HepG2 (cell line): ENCODE data around the gene CDR2L. TPM values are rescaled to one million over a fixed set of nuclear protein-coding genes. Genes with fewer than 3 reads are reported as not detected.

Experiments
- ESRRA ChIP-seq: sonication (generic); formaldehyde crosslinking; IDR thresholded peaks from 2 replicates; pipeline ENCODE4 v1.5.1; 2020; ENCODE audit warnings: mild to moderate bottlenecking, low read depth, missing genetic modification reagents
- MAFK ChIP-seq, 2 experiments: IDR thresholded peaks in 1 of 2; conservative IDR thresholded peaks in 1 of 2; 2 replicates each; pipeline ENCODE4 v1.6.1; 2011; ENCODE audit warnings: improper control_type of control experiment in 2 of 2, low read length in 2 of 2
- NFKB2 ChIP-seq: sonication (generic); formaldehyde crosslinking; IDR thresholded peaks from 2 replicates; pipeline ENCODE4 v1.4.0; 2020; ENCODE audit warnings: missing genetic modification reagents, borderline replicate concordance
- NR3C1 ChIP-seq: sonication (generic); formaldehyde crosslinking; IDR thresholded peaks from 2 replicates; pipeline ENCODE4 v1.4.0; 2020; ENCODE audit warnings: missing genetic modification reagents
- RELA ChIP-seq: sonication (generic); formaldehyde crosslinking; IDR thresholded peaks from 2 replicates; pipeline ENCODE4 v1.4.0; 2020; ENCODE audit warnings: missing genetic modification reagents
- SNAI1 ChIP-seq: sonication (generic); formaldehyde crosslinking; IDR thresholded peaks from 2 replicates; pipeline ENCODE4 v1.5.0; 2020; ENCODE audit warnings: mild to moderate bottlenecking, missing genetic modification reagents, borderline replicate concordance
- ZNF17 ChIP-seq: sonication (generic); formaldehyde crosslinking; IDR thresholded peaks from 2 replicates; pipeline ENCODE4 v1.5.0; 2020; ENCODE audit warnings: mild to moderate bottlenecking, missing genetic modification reagents
- ZNF431 ChIP-seq: sonication (generic); formaldehyde crosslinking; IDR thresholded peaks from 2 replicates; pipeline ENCODE4 v1.9.0; 2022; ENCODE audit warnings: missing genetic modification reagents, low read depth, mild to moderate bottlenecking, borderline replicate concordance
- polyA plus RNA-seq, 8 experiments: library from polyadenylated mRNA; depleted of rRNA in 3 of 8; stranded (reverse) in 7 of 8; unstranded in 1 of 8; fragments of >200 nt; fragmentation: Illumina TruSeq in 4 of 8; extraction: Trizol in 4 of 8; gene quantifications; 2 replicates each; pipeline versions ENCODE4 v1.2.1 to v1.2.3, GENCODE V29; 2011 to 2016; ENCODE audit warnings: low read depth in 4 of 8, missing spikeins in 1 of 8, mixed read lengths in 1 of 8; ENCODE audit not compliant: insufficient read depth in 1 of 8
- total RNA-seq, 5 experiments: library from RNA; depleted of rRNA; stranded (reverse); fragments of >200 nt; fragmentation: Illumina TruSeq; extraction: Trizol; gene quantifications; 2 replicates each; pipeline ENCODE4 v1.2.3, GENCODE V29; 2016; ENCODE audit warnings: low read depth in 1 of 5
- TF ChIP-seq, protein P1 (sequence below): sonication (generic); formaldehyde crosslinking; IDR thresholded peaks from 2 replicates; pipeline ENCODE4 v1.4.0; 2020; ENCODE audit warnings: missing genetic modification reagents, borderline replicate concordance
- TF ChIP-seq, protein P2 (sequence below): sonication (generic); formaldehyde crosslinking; IDR thresholded peaks from 2 replicates; pipeline ENCODE4 v1.4.0; 2020; ENCODE audit warnings: missing genetic modification reagents
- TF ChIP-seq, protein P3 (sequence below): sonication (generic); formaldehyde crosslinking; IDR thresholded peaks from 2 replicates; pipeline ENCODE4 v1.4.0; 2020; ENCODE audit warnings: mild to moderate bottlenecking, missing genetic modification reagents
- TF ChIP-seq, protein P4 (sequence below): sonication (generic); formaldehyde crosslinking; IDR thresholded peaks from 2 replicates; pipeline ENCODE4 v1.4.0; 2020; ENCODE audit warnings: mild to moderate bottlenecking, missing genetic modification reagents

CDR2L gene
- total and polyA plus RNA-seq, 2 of the 13 experiments (the other 11 are each of a cell fraction or from before 2014, with no cell fraction given) = 1.9 to 2.1 TPM

DNA sequence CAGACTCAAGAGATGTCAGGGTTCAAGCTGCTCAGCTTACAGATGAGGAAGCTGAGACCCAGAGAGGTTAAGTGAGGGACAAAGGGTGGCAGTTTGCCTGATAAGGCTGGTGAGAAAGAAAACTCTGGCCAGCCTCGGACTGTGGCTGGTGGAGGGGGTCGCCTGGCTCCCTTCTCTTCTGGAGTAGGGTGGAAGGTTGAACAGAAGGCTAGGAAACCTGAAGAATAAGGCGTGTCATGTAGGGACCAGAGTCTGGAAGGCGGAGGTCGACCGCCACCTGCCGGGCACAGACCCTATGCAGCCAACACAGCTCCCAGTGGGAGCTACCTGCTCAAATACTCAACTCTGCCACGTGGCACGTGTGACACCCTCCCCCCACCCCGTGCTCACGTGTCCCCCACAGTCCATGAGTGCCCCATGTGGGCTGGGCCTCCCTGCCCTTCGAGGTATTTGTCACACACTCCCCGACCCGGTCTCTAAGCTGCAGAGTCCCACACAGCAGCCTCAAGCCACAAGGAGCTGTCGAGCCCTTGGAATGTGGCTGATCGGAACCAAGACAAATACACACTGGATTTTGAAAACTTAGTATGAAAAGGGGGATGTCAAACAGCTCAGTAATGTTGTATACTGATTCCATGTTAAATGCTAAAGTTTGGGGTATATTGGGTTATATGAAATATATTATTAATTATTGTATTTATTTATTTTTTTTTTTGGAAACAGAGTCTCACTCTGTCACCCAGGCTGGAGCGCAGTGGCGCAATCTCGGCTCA lies 26.7 kb upstream of the CDR2L start (continued):
- TF ChIP-seq, protein P1, sequence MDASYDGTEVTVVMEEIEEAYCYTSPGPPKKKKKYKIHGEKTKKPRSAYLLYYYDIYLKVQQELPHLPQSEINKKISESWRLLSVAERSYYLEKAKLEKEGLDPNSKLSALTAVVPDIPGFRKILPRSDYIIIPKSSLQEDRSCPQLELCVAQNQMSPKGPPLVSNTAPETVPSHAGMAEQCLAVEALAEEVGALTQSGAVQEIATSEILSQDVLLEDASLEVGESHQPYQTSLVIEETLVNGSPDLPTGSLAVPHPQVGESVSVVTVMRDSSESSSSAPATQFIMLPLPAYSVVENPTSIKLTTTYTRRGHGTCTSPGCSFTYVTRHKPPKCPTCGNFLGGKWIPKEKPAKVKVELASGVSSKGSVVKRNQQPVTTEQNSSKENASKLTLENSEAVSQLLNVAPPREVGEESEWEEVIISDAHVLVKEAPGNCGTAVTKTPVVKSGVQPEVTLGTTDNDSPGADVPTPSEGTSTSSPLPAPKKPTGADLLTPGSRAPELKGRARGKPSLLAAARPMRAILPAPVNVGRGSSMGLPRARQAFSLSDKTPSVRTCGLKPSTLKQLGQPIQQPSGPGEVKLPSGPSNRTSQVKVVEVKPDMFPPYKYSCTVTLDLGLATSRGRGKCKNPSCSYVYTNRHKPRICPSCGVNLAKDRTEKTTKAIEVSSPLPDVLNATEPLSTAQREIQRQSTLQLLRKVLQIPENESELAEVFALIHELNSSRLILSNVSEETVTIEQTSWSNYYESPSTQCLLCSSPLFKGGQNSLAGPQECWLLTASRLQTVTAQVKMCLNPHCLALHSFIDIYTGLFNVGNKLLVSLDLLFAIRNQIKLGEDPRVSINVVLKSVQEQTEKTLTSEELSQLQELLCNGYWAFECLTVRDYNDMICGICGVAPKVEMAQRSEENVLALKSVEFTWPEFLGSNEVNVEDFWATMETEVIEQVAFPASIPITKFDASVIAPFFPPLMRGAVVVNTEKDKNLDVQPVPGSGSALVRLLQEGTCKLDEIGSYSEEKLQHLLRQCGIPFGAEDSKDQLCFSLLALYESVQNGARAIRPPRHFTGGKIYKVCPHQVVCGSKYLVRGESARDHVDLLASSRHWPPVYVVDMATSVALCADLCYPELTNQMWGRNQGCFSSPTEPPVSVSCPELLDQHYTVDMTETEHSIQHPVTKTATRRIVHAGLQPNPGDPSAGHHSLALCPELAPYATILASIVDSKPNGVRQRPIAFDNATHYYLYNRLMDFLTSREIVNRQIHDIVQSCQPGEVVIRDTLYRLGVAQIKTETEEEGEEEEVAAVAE = no peak
- TF ChIP-seq, protein P2, sequence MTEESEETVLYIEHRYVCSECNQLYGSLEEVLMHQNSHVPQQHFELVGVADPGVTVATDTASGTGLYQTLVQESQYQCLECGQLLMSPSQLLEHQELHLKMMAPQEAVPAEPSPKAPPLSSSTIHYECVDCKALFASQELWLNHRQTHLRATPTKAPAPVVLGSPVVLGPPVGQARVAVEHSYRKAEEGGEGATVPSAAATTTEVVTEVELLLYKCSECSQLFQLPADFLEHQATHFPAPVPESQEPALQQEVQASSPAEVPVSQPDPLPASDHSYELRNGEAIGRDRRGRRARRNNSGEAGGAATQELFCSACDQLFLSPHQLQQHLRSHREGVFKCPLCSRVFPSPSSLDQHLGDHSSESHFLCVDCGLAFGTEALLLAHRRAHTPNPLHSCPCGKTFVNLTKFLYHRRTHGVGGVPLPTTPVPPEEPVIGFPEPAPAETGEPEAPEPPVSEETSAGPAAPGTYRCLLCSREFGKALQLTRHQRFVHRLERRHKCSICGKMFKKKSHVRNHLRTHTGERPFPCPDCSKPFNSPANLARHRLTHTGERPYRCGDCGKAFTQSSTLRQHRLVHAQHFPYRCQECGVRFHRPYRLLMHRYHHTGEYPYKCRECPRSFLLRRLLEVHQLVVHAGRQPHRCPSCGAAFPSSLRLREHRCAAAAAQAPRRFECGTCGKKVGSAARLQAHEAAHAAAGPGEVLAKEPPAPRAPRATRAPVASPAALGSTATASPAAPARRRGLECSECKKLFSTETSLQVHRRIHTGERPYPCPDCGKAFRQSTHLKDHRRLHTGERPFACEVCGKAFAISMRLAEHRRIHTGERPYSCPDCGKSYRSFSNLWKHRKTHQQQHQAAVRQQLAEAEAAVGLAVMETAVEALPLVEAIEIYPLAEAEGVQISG (CRISPR knock-in tag) = peak; percentile 78
- TF ChIP-seq ZNF17 (CRISPR knock-in tag) = no peak
- 0 out of 2 replicates have a peak, but pooled peaks have one; percentile 70 for TF ChIP-seq ZNF431 (CRISPR knock-in tag)
- no peak for TF ChIP-seq NR3C1 (CRISPR knock-in tag)
- TF ChIP-seq MAFK (conservative IDR thresholded peaks at IDR 0.05 in 1 of 2, IDR thresholded peaks at IDR 0.05 in 1 of 2; ENCODE audit: low read length in 2 of 2) = no peak
- no peak for TF ChIP-seq RELA
- no peak for TF ChIP-seq SNAI1 (CRISPR knock-in tag)
- TF ChIP-seq, protein P3, sequence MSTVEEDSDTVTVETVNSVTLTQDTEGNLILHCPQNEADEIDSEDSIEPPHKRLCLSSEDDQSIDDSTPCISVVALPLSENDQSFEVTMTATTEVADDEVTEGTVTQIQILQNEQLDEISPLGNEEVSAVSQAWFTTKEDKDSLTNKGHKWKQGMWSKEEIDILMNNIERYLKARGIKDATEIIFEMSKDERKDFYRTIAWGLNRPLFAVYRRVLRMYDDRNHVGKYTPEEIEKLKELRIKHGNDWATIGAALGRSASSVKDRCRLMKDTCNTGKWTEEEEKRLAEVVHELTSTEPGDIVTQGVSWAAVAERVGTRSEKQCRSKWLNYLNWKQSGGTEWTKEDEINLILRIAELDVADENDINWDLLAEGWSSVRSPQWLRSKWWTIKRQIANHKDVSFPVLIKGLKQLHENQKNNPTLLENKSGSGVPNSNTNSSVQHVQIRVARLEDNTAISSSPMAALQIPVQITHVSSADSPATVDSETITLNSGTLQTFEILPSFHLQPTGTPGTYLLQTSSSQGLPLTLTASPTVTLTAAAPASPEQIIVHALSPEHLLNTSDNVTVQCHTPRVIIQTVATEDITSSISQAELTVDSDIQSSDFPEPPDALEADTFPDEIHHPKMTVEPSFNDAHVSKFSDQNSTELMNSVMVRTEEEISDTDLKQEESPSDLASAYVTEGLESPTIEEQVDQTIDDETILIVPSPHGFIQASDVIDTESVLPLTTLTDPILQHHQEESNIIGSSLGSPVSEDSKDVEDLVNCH (CRISPR knock-in tag) = no peak
- TF ChIP-seq NFKB2 (CRISPR knock-in tag) = peak; percentile 94; the same call in 1 of the 2 replicates
- TF ChIP-seq, protein P4, sequence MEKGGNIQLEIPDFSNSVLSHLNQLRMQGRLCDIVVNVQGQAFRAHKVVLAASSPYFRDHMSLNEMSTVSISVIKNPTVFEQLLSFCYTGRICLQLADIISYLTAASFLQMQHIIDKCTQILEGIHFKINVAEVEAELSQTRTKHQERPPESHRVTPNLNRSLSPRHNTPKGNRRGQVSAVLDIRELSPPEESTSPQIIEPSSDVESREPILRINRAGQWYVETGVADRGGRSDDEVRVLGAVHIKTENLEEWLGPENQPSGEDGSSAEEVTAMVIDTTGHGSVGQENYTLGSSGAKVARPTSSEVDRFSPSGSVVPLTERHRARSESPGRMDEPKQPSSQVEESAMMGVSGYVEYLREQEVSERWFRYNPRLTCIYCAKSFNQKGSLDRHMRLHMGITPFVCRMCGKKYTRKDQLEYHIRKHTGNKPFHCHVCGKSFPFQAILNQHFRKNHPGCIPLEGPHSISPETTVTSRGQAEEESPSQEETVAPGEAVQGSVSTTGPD (CRISPR knock-in tag) = no peak
- TF ChIP-seq ESRRA (CRISPR knock-in tag) = no peak
